Measurements from ENCODE around the gene PRRX1.

PRRX1 gene

DNA sequence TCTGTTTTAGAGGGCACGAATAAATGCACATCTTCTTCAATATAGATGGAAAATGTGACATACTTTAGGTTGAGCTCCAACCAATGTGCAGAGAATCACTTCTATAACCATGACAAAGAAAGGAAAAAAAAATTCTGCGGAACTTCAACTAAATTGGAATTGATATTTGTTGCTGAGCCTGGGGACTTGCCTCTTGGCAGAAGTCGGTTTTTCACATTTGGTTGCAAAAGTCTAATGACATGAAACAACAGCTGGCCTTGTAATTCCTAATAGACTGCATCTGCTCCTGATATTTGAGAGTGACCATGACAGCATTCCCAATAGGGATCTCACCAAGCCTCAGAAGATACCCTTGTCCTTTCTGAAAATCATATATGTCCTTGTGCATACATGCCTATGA lies 112.8 kb downstream of the PRRX1 start:
- no peak for DNase-seq

All from hematopoietic multipotent progenitor cell treated with erythropoietin and hydrocortisone succinate and interleukin-3 and kit ligand, for 6 days (in vitro differentiated cells).